Kidney capillary endothelial cell (primary cell): Measurements from ENCODE around the gene TRPM2.
"Not testable (repeated sequence)": the region's sequence is repeated elsewhere in the genome, so short reads cannot be mapped to it uniquely, and the experiment has no call there.

ENCODE experiments used
- DNase-seq: peaks from one replicate; pipeline ENCODE4 v3.0.0-alpha.2; 2018; ENCODE audit warnings: low spot score

Gene TRPM2

GRCh38 chr21:44335266-44336059, 18.0 kb upstream of the TRPM2 start:
- no peak for DNase-seq

- DNase-seq, result no peak
Measured at GRCh38 chr21:44337449-44337848, 16.0 kb upstream of the TRPM2 start.

DNA sequence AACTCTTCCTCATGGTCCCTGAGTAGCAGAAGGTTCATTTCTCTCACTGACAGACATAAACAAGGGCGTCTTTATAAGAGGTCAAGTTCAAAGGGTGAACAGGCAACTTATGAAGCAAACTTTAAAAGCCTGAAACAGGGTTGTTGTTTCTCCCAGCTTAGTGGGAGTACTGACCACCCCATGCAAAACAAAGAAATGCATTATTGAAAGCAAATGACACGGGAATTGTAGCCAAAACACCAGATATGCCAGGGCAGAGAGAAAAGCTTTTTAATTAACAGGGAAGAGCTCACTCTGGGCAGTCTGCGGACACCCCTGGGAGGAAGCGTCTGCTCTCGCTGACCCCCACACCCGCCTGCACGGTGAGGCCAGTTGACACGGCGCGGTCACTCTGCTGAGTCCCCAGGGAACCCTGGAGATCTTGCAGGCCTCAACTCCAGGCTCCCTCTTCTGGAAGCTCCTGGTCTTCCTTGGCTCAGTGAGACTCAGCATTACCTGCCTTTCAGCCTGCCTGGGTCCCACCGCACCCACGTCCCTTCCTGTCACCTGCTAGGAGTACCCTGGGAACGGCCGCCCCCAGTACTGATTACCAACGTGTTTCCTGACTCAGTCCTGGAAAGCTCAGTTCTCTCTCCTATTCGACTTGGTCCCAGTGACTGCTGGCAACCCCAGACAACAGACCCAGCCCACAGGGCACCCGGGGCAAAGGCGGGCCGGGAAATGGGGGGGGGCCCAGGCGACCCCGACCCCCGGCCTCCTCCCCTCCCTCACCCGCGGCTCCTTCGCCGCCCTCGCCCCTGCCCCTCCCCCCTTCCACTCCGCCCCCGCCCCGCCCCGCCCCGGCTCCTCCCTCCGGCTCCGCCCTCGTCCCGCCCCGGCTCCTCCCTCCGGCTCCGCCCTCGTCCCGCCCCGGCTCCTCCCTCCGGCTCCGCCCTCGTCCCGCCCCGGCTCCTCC, 15.2 kb upstream of the TRPM2 start:
- peak; percentile 23 for DNase-seq

DNA sequence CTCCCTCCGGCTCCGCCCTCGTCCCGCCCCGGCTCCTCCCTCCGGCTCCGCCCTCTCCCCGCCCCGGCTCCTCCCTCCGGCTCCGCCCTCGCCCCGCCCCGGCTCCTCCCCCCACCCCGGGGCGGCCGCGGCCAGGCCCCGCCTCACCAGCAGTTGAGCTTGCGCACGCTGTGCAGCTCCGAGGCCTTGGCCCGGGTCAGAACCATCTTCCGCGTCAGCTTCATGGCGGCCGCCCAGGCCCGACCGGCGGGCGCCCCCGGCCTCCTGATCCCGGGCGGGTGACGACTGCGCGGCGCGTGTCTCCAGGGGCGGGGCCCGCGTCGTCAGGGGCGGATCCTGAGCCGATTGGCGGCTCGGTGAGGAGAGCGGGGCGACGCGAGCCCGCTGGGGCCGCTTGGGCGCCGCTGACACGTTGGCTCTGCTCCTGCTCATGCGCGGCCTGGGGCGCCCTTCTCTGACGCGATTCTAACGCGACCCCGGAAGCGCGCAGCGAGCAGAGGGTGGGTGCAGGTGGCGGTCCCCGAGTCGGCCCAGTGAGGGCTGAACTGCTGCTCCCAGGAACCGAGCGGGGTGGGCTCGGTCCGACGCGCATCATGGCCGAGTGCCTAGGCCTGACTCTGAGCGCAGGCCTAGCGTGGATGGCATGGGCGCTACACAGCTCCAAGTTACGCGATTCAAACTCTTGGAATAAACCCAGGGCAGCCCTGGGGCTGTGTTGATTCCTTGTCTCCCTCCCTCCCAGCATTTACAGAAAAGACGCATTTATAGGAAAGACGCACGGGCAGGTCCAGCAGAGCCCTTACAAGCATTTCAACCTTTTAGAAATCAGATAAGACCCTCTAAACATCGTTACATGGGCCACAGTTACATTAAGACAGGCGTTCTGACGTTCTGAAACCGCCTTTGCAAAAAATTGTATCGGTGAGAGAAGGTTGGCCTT, 14.2 kb upstream of the TRPM2 start, which contains the start of gene CFAP410:
Gene CFAP410, minus strand, starts transcription at position 420 of the 940 bp plus-strand sequence. Its CDS starts 196 bp downstream, at position 224.
- DNase-seq, result peak; percentile 95

- DNase-seq, result not testable (repeated sequence)
Measured at GRCh38 chr21:44341726-44342458, 11.5 kb upstream of the TRPM2 start.

DNA sequence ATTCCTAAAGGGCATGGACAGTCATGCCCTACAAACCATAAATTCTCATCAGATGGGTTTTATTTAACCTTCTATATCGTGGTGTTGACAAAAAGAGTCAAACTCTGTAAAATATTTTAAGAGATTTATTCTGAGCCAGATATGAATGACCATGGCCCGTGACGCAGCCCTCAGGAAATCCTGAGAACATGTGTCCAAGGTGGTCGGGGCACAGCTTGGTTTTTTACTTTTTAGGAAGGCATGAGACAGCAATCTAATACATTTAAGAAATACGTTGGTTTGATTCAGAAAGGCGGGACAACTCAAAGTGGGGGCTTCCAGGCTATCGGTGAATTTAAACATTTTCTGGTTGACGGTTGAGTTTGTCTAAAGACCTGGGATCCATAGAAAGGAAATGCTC, 10.4 kb upstream of the TRPM2 start:
- not testable (repeated sequence) for DNase-seq

- DNase-seq, result no peak
Measured at GRCh38 chr21:44344541-44345183, 8.8 kb upstream of the TRPM2 start.

DNA sequence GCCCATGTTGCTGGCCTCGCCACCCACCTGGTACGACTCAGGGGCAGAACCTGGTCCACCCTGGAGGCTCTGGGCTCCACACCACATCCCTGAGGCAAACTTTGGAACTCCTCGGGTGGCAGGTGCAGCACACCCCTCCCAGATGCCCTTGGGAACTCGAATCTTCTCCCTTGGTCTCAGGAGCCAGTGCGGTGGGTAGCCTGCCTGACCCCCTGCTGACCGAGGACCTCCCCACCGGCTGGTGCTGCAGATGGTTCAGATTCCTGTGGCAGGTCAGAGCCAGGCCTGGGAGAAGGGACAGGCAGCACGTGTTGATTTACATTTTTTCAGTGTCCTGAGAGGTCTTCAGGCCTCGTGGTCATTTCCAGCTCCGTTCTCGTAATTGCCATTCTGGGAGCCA, 7.9 kb upstream of the TRPM2 start:
- no peak for DNase-seq

DNA sequence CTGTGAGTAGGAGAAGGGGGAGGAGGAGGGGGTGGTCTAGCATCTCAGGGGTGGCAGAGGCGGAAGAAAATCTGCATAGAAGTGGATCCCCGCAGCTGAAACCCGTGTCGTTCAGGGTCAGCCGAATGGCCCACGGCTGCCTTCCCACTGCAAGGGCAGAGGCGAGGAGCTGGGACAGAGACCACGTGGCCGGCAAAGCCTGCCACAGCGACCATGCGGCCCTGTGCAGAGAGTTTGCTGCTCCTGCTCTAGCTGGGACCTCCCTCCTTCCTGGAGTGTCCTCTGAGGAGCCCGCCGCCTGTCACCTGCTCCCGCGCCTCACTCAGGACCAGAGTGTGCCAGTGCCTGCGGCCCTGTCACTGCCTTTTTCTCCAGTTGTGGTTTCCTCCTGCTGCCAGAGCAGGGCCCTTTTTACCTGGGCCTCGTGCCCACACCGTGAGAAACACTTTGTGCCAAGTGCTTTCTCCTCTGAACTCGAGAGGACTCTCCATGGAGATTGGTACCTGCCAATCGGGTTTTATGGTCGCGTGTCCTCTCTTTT, 5.4 kb upstream of the TRPM2 start:
- DNase-seq, result no peak

DNA sequence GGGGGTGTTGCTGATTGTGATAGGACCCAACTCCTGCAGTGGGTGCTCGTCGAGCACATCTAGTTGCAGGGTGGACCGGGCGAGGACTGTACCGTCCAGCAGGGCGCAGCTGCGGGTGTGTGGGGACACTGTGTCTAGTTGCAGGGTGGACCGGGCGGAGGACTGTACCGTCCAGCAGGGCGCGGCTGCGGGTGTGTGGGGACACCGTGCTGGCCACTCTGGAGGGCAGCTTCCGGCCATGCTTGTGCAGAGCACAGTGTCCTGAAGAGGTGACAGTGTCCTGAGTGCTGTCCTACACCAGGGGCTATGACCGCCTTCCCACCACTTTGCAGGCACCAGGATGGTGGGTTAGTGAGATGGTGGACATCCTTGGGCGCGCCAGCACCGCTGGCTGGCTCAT, 4.6 kb upstream of the TRPM2 start:
- DNase-seq, result no peak

DNA sequence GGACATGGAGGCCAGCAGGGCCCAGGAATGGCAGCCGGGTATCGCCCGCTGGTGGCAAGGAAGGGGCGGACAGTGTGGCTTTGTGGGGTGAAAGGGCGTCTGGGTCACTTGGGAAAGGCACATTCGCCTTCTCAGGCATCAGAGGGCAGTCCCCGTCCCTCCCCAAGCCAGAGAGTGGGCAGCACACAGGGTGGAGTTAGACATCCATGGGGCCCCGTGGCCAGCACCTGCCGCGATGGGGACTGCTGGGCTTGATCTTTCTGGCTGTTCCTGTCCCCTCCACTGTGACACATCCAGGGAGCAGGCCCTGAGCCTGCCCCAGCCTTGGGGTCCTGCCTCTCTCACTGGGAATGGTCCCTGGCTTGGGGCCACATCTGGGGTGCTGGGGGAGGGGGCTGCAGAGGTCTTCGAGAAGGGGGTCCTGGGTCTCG, 4.0 kb upstream of the TRPM2 start:
- no peak for DNase-seq

GRCh38 chr21:44349847-44350772, 3.3 kb upstream of the TRPM2 start:
- no peak for DNase-seq

DNA sequence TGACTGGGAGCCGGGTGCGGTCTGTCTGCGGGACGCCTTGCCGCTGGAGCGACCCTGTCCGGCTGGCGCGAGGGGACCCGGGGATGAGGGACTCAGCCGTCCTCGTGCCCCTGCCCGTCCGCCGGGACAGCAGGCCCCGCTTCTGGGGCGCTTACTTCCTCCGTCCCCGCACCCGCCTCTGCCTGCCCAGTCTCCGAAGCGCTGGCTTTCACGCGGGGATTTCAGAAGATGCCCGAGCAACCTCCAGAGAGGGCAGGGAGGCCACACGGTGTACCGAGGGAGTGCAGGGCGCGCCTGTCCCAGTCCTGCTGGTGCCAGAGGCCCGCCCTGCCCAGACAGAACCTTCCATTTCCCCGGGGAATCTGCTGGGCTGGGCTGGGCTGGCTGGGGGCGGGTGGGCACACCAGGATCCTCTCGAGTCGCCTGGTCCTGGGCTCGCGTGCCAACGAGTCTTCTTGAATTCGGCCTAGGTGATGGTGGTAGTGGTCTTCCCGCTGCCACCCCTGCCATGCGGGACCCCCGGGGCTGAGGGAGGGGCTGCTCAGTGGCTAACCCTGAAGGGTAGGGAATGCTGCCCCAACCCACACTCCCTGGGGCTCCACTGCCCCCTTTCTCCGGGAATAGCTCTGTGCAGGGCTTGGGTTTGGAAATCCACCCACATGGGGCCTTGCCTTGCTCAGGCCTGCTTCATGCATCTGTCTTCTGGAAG, 2.5 kb upstream of the TRPM2 start:
- DNase-seq, result no peak

GRCh38 chr21:44351535-44352252, 1.7 kb upstream of the TRPM2 start:
- DNase-seq, result no peak

DNA sequence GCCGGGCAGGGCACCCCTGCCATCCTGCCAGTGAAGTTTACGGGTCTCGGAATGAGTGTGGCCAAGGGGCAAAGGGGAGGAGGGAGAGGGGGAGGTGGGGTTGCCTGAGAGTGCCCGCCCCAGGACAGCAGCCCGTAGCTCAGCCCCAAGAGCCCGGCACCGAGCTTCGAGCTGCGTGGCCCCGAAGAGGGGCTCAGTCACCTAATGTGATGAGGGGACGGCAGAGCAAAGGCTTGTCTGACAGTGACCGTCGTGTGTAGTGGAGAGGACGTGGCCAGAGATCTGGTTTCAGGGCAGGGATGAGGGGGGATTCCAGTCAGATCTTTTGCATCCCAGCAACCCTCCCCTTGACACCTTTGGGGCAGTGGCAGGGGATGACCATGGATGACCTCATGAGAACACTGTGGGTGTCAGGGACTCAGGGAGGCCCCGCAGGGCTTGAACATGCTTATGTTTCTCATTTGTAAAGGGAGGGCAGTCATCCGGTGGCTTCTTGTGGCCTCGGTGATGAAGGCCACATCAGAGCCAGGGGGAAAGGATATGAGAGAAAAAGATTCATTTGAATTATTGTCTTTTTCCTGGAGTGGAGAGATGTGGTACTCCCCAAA, 1.1 kb upstream of the TRPM2 start:
- no peak for DNase-seq

- DNase-seq, result no peak
Measured at GRCh38 chr21:44354001-44354405, 582 bp downstream of the TRPM2 start.
